GM20000 (cell line): ENCODE results near the gene KCNMB2.

Experiments used
- DNase-seq: peaks from one replicate; pipeline ENCODE4 v3.0.0; 2012; ENCODE audit warnings: low spot score
- TF ChIP-seq, protein P1 (sequence below): IDR thresholded peaks from 2 replicates; pipeline ENCODE4 v1.5.1; 2012; ENCODE audit warnings: mild to moderate bottlenecking, control low read depth; ENCODE audit errors: extremely low read depth, missing control alignments

Gene KCNMB2

DNA sequence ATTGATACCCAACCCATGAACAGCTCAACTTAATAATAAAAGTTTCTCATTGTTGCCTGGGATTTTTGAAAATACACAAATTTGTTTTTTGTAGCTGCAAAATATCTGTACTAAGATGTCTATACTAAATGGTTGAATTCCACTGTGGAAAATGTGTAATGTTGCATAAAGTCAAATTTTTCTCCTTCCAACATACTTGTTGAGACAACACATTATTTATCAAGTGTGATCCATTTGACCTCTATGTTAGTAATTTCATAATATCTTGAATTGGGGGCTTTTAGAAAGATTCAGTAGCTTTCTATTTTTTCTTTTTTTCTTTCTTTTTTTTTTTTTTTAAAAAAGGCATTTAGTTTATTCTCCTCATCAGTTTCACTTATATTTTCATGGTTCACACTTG is 88.0 kb downstream of the KCNMB2 start:
- DNase-seq = no peak
- TF ChIP-seq, protein P1, sequence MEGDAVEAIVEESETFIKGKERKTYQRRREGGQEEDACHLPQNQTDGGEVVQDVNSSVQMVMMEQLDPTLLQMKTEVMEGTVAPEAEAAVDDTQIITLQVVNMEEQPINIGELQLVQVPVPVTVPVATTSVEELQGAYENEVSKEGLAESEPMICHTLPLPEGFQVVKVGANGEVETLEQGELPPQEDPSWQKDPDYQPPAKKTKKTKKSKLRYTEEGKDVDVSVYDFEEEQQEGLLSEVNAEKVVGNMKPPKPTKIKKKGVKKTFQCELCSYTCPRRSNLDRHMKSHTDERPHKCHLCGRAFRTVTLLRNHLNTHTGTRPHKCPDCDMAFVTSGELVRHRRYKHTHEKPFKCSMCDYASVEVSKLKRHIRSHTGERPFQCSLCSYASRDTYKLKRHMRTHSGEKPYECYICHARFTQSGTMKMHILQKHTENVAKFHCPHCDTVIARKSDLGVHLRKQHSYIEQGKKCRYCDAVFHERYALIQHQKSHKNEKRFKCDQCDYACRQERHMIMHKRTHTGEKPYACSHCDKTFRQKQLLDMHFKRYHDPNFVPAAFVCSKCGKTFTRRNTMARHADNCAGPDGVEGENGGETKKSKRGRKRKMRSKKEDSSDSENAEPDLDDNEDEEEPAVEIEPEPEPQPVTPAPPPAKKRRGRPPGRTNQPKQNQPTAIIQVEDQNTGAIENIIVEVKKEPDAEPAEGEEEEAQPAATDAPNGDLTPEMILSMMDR = no peak

- no peak for DNase-seq
- TF ChIP-seq, protein P1 = no peak
Observed at GRCh38 chr3:178625053-178625600, 88.9 kb downstream of the KCNMB2 start.

- DNase-seq = no peak
- TF ChIP-seq, protein P1 = no peak
Observed at GRCh38 chr3:178628037-178628436, 91.8 kb downstream of the KCNMB2 start.

DNA sequence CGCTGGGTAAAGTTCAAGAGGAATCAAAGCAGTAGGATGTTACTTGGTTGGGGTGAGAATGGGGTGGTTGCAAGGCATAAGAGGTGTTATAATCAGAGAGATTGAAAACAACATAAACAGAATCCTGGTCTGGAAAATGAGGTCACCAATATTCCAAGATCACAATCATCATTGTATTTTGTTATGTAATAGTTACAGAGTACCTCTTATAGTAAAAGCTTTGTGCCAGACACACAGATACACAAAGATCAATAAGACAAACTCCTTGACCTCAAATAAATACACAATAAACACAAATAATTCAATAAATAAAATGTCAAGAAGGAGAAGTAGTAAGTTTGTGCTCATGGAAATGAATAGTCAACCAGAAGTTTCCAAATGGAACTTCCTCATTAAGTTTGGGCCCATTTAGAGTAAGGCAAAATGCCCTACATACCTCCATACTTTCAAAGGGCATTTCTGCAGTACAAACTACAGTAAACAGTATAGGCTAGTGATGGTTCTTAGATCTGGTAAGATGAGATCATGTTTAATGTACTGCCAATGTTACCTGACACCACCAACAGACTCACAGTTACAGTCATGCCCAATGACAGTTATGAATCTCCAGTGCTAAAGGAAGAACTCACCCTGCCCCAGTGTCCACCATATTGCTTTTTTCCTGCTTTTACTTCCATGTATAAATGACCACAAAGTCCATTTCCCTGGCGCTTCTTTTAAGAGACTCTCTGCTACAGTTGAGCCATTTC is 93.4 kb downstream of the KCNMB2 start:
- TF ChIP-seq, protein P1 = no peak
- no peak for DNase-seq

DNA sequence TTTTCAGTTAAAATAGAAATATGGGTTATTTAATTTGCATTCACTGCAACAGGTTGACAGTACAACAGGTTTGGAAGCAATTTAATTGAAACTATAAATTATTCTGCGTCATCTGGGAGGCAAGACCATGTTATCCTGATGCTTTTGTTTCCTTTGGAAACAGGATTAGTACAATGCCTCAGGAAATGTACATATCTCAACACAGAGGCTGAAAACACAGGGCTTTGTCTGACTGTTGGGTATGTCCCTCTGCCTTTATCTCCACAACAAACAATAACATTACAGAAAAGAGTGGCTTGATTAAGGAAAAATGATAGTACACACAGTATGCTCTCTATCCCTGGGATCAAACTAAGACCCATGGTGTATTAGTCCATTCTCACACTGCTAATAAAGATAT is 95.7 kb downstream of the KCNMB2 start:
- TF ChIP-seq, protein P1 = no peak

GRCh38 chr3:178634975-178635374 is 98.7 kb downstream of the KCNMB2 start:
- TF ChIP-seq, protein P1 = no peak

More for the DNA sequence above, 95.7 kb downstream of the KCNMB2 start:
- no peak for DNase-seq

GRCh38 chr3:178637802-178638201 is 101.6 kb downstream of the KCNMB2 start:
- TF ChIP-seq, protein P1 = no peak
- no peak for DNase-seq

More at GRCh38 chr3:178634975-178635374, 98.7 kb downstream of the KCNMB2 start:
- no peak for DNase-seq
